ENCODE results near the gene ZDHHC6. TPM values are rescaled to one million over a fixed set of nuclear protein-coding genes. Genes with fewer than 3 reads are reported as not detected.
"Not testable (repeated sequence)": the region's sequence is repeated elsewhere in the genome, so short reads cannot be mapped to it uniquely, and the experiment has no call there.

Gene ZDHHC6
- total RNA-seq, 6 donors from 2014 or later: 18.6 to 57.6 (median 32.2) TPM

GRCh38 chr10:112409299-112409698, 37.4 kb downstream of the ZDHHC6 start:
- TF ChIP-seq POLR2A (IDR thresholded peaks at IDR 0.05) (no peak), EP300 (IDR thresholded peaks at IDR 0.05) (no peak), CTCF (IDR thresholded peaks at IDR 0.05) (no peak), POLR2AphosphoS5 (IDR thresholded peaks at IDR 0.05) (no peak)
- no peaks in the 10 kb centered on the region for H3K27me3 ChIP-seq
- peaks cover 2 to 88% (median 48%) of the 10 kb centered on the region in 4 donors for H3K36me3 ChIP-seq
- H3K27ac ChIP-seq: no peak overlapping the region
- ATAC-seq (ENCODE audit: low FRiP score in 2 of 2) (no peak), DNase-seq (no peak)
- WGBS, 2 donors: 81 to 89% methylated on average over 2 of the region's 2 CpGs
- H3K4me3 ChIP-seq: no peak overlapping the region
- no peaks in the 10 kb centered on the region for H3K9me3 ChIP-seq
- no peaks in the 10 kb centered on the region for H3K4me1 ChIP-seq

GRCh38 chr10:112407696-112408095, 39.0 kb downstream of the ZDHHC6 start:
- no peak overlapping the region for H3K4me3 ChIP-seq
- no peak for DNase-seq
- H3K36me3 ChIP-seq: peaks cover 0 to 83% (median 41%) of the 10 kb centered on the region in 4 donors
- TF ChIP-seq POLR2A (IDR thresholded peaks at IDR 0.05) (no peak), POLR2AphosphoS5 (IDR thresholded peaks at IDR 0.05) (no peak), CTCF (IDR thresholded peaks at IDR 0.05) (no peak), EP300 (IDR thresholded peaks at IDR 0.05) (no peak)
- WGBS, 2 donors: 98 to 100% methylated on average over 1 of the region's 1 CpG
- H3K4me1 ChIP-seq: no peaks in the 10 kb centered on the region
- no peaks in the 10 kb centered on the region for H3K9me3 ChIP-seq
- no peak for ATAC-seq (ENCODE audit: low FRiP score in 2 of 2)
- H3K27ac ChIP-seq: no peak overlapping the region
- no peaks in the 10 kb centered on the region for H3K27me3 ChIP-seq

- not testable (repeated sequence) for H3K9me3 ChIP-seq; ATAC-seq (ENCODE audit: low FRiP score in 2 of 2); H3K27me3 ChIP-seq; H3K4me3 ChIP-seq; H3K4me1 ChIP-seq; H3K27ac ChIP-seq; DNase-seq
- H3K36me3 ChIP-seq: peaks cover 0 to 84% (median 39%) of the 10 kb centered on the region in 4 donors
- WGBS, 2 donors: 78 to 87% methylated on average over 2 of the region's 2 CpGs
Measured at GRCh38 chr10:112406806-112407205, 39.9 kb downstream of the ZDHHC6 start.

GRCh38 chr10:112404617-112405016, 42.1 kb downstream of the ZDHHC6 start:
- Histone ChIP-seq H3K9me3 (no peaks in the 10 kb centered on the region), H3K4me3 (no peak overlapping the region), H3K4me1 (no peaks in the 10 kb centered on the region), H3K27ac (no peak overlapping the region), H3K27me3 (no peaks in the 10 kb centered on the region), H3K36me3 (peaks cover 0 to 68% (median 24%) of the 10 kb centered on the region in 4 donors)
- TF ChIP-seq CTCF (IDR thresholded peaks at IDR 0.05) (no peak), POLR2A (IDR thresholded peaks at IDR 0.05) (no peak), EP300 (IDR thresholded peaks at IDR 0.05) (no peak), POLR2AphosphoS5 (IDR thresholded peaks at IDR 0.05) (no peak)
- ATAC-seq (ENCODE audit: low FRiP score in 2 of 2) (no peak), DNase-seq (no peak)
- WGBS, 2 donors: 69 to 70% methylated on average over 3 of the region's 3 CpGs

- Histone ChIP-seq H3K4me1 (no peaks in the 10 kb centered on the region), H3K36me3 (peaks cover 0 to 67% (median 17%) of the 10 kb centered on the region in 4 donors), H3K4me3 (no peak overlapping the region), H3K9me3 (no peaks in the 10 kb centered on the region), H3K27me3 (no peaks in the 10 kb centered on the region), H3K27ac (no peak overlapping the region)
- WGBS, 2 donors: 62 to 76% methylated on average over 2 of the region's 2 CpGs
- DNase-seq: no peak
- TF ChIP-seq EP300 (IDR thresholded peaks at IDR 0.05) (no peak), CTCF (IDR thresholded peaks at IDR 0.05) (no peak), POLR2A (IDR thresholded peaks at IDR 0.05) (no peak), POLR2AphosphoS5 (IDR thresholded peaks at IDR 0.05) (no peak)
- no peak for ATAC-seq (ENCODE audit: low FRiP score in 2 of 2)
Measured at GRCh38 chr10:112402917-112403316, 43.8 kb downstream of the ZDHHC6 start.
